EL (cell line): ENCODE results near the gene ADH4.
"Not testable (repeated sequence)": the region's sequence is repeated elsewhere in the genome, so short reads cannot be mapped to it uniquely, and the experiment has no call there.

ENCODE experiments used
- DNase-seq: peaks from one replicate; pipeline ENCODE4 v3.0.0-alpha.2; 2016

ADH4 gene

GRCh38 chr4:99131378-99131777, 12.7 kb downstream of the ADH4 start:
- no peak for DNase-seq

GRCh38 chr4:99126376-99126775, 17.7 kb downstream of the ADH4 start:
- DNase-seq = no peak

GRCh38 chr4:99121008-99121407, 23.1 kb downstream of the ADH4 start:
- DNase-seq = no peak

GRCh38 chr4:99120501-99120900, 23.6 kb downstream of the ADH4 start:
- no peak for DNase-seq

GRCh38 chr4:99117876-99118693, 26.0 kb downstream of the ADH4 start:
- no peak for DNase-seq

- not testable (repeated sequence) for DNase-seq
Observed at GRCh38 chr4:99117122-99117841, 26.8 kb downstream of the ADH4 start.

- not testable (repeated sequence) for DNase-seq
Observed at GRCh38 chr4:99109286-99109685, 34.8 kb downstream of the ADH4 start.

GRCh38 chr4:99104153-99104552, 39.9 kb downstream of the ADH4 start:
- DNase-seq = no peak

GRCh38 chr4:99103166-99103565, 40.9 kb downstream of the ADH4 start:
- no peak for DNase-seq

GRCh38 chr4:99102634-99103033, 41.5 kb downstream of the ADH4 start:
- no peak for DNase-seq

- no peak for DNase-seq
Observed at GRCh38 chr4:99100876-99101275, 43.2 kb downstream of the ADH4 start.

GRCh38 chr4:99099814-99100213, 44.3 kb downstream of the ADH4 start:
- not testable (repeated sequence) for DNase-seq

- DNase-seq = no peak
Observed at GRCh38 chr4:99099311-99099710, 44.8 kb downstream of the ADH4 start.

- not testable (repeated sequence) for DNase-seq
Observed at GRCh38 chr4:99091841-99092240, 52.3 kb downstream of the ADH4 start.

- DNase-seq = no peak
Observed at GRCh38 chr4:99091216-99091575, 52.9 kb downstream of the ADH4 start.

- DNase-seq = no peak
Observed at GRCh38 chr4:99090481-99091215, 53.4 kb downstream of the ADH4 start.

GRCh38 chr4:99088481-99089365, 55.4 kb downstream of the ADH4 start, which contains the start of gene ADH5:
Gene ADH5, minus strand, starts transcription at chr4:99088788. Its CDS starts 88 bp downstream, at chr4:99088700.
- peak; percentile 83 for DNase-seq

GRCh38 chr4:99088023-99088449, 56.1 kb downstream of the ADH4 start:
- DNase-seq = peak; percentile 57

- DNase-seq = no peak
Observed at GRCh38 chr4:99084595-99084994, 59.5 kb downstream of the ADH4 start.

- DNase-seq = no peak
Observed at GRCh38 chr4:99082192-99082591, 61.9 kb downstream of the ADH4 start.

- not testable (repeated sequence) for DNase-seq
Observed at GRCh38 chr4:99080869-99081268, 63.2 kb downstream of the ADH4 start.

- DNase-seq = no peak
Observed at GRCh38 chr4:99079625-99080295, 64.3 kb downstream of the ADH4 start.
